ENCODE results near the gene DNAJC18.
A peak's percentile ranks its signal among the peaks of the same experiment; 100 is the strongest.

The DNAJC18 gene

GRCh38 chr5:139397921-139398320 is 41.4 kb downstream of the DNAJC18 start:
- H3K4me1 ChIP-seq (ENCODE audit: control insufficient read depth, insufficient read depth, low read length) = peaks cover 24% of the 10 kb centered on the region
- H3K9me3 ChIP-seq (replicated peaks; ENCODE audit: low read length) = no peaks in the 10 kb centered on the region
- H3K4me3 ChIP-seq (ENCODE audit: low read length) = no peak overlapping the region
- no peaks in the 10 kb centered on the region for H3K36me3 ChIP-seq (ENCODE audit: insufficient read depth, low read length)
- H3K27me3 ChIP-seq (ENCODE audit: control insufficient read depth, insufficient read depth, low read length) = peaks cover 6% of the 10 kb centered on the region
- no peak overlapping the region for H3K9ac ChIP-seq (ENCODE audit: low read depth, low read length)
- no peak overlapping the region for H3K4me2 ChIP-seq (ENCODE audit: low read length)

GRCh38 chr5:139396691-139397090 is 42.6 kb downstream of the DNAJC18 start:
- Histone ChIP-seq H3K4me2 (ENCODE audit: low read length) (no peak overlapping the region), H3K9ac (ENCODE audit: low read depth, low read length) (no peak overlapping the region), H3K4me1 (ENCODE audit: control insufficient read depth, insufficient read depth, low read length) (peaks cover 29% of the 10 kb centered on the region), H3K36me3 (ENCODE audit: insufficient read depth, low read length) (no peaks in the 10 kb centered on the region), H3K9me3 (replicated peaks; ENCODE audit: low read length) (no peaks in the 10 kb centered on the region), H3K4me3 (ENCODE audit: low read length) (no peak overlapping the region), H3K27me3 (ENCODE audit: control insufficient read depth, insufficient read depth, low read length) (peaks cover 6% of the 10 kb centered on the region)

GRCh38 chr5:139395844-139396640 is 43.3 kb downstream of the DNAJC18 start:
- Histone ChIP-seq H3K9me3 (replicated peaks; ENCODE audit: low read length) (no peaks in the 10 kb centered on the region), H3K27me3 (ENCODE audit: control insufficient read depth, insufficient read depth, low read length) (peaks cover 6% of the 10 kb centered on the region), H3K4me2 (ENCODE audit: low read length) (no peak overlapping the region), H3K9ac (ENCODE audit: low read depth, low read length) (no peak overlapping the region), H3K4me1 (ENCODE audit: control insufficient read depth, insufficient read depth, low read length) (peaks cover 36% of the 10 kb centered on the region), H3K4me3 (ENCODE audit: low read length) (no peak overlapping the region), H3K36me3 (ENCODE audit: insufficient read depth, low read length) (no peaks in the 10 kb centered on the region)

- Histone ChIP-seq H3K9ac (ENCODE audit: low read depth, low read length) (peak within 1 kb of the TSS; percentile 57), H3K9me3 (replicated peaks; ENCODE audit: low read length) (no peaks in the 10 kb centered on the region), H3K4me3 (ENCODE audit: low read length) (peak within 1 kb of the TSS; percentile 67), H3K4me1 (ENCODE audit: control insufficient read depth, insufficient read depth, low read length) (peaks cover 36% of the 10 kb centered on the region), H3K36me3 (ENCODE audit: insufficient read depth, low read length) (no peaks in the 10 kb centered on the region), H3K27me3 (ENCODE audit: control insufficient read depth, insufficient read depth, low read length) (peaks cover 6% of the 10 kb centered on the region), H3K4me2 (ENCODE audit: low read length) (peak within 1 kb of the TSS; percentile 68)
These were observed 44.4 kb downstream of the DNAJC18 start, which contains the start of gene PROB1 for GRCh38 chr5:139394654-139395566. Gene PROB1 (minus strand): TSS chr5:139395104. CDS start chr5:139395081, 23 bp downstream.

GRCh38 chr5:139394123-139394653 is 45.1 kb downstream of the DNAJC18 start:
- peaks cover 6% of the 10 kb centered on the region for H3K27me3 ChIP-seq (ENCODE audit: control insufficient read depth, insufficient read depth, low read length)
- no peaks in the 10 kb centered on the region for H3K9me3 ChIP-seq (replicated peaks; ENCODE audit: low read length)
- H3K9ac ChIP-seq (ENCODE audit: low read depth, low read length) = peak overlapping the region; percentile 57
- H3K4me3 ChIP-seq (ENCODE audit: low read length) = peak overlapping the region; percentile 67
- peak overlapping the region; percentile 68 for H3K4me2 ChIP-seq (ENCODE audit: low read length)
- H3K4me1 ChIP-seq (ENCODE audit: control insufficient read depth, insufficient read depth, low read length) = peaks cover 36% of the 10 kb centered on the region
- H3K36me3 ChIP-seq (ENCODE audit: insufficient read depth, low read length) = no peaks in the 10 kb centered on the region

GRCh38 chr5:139393497-139394122 is 45.7 kb downstream of the DNAJC18 start:
- peak overlapping the region; percentile 57 for H3K9ac ChIP-seq (ENCODE audit: low read depth, low read length)
- H3K4me3 ChIP-seq (ENCODE audit: low read length) = peak overlapping the region; percentile 67
- peaks cover 36% of the 10 kb centered on the region for H3K4me1 ChIP-seq (ENCODE audit: control insufficient read depth, insufficient read depth, low read length)
- peaks cover 6% of the 10 kb centered on the region for H3K27me3 ChIP-seq (ENCODE audit: control insufficient read depth, insufficient read depth, low read length)
- no peaks in the 10 kb centered on the region for H3K9me3 ChIP-seq (replicated peaks; ENCODE audit: low read length)
- H3K36me3 ChIP-seq (ENCODE audit: insufficient read depth, low read length) = no peaks in the 10 kb centered on the region
- H3K4me2 ChIP-seq (ENCODE audit: low read length) = peak overlapping the region; percentile 68

GRCh38 chr5:139392678-139393496 is 46.4 kb downstream of the DNAJC18 start:
- no peaks in the 10 kb centered on the region for H3K36me3 ChIP-seq (ENCODE audit: insufficient read depth, low read length)
- no peak overlapping the region for H3K9ac ChIP-seq (ENCODE audit: low read depth, low read length)
- no peaks in the 10 kb centered on the region for H3K9me3 ChIP-seq (replicated peaks; ENCODE audit: low read length)
- H3K4me3 ChIP-seq (ENCODE audit: low read length) = no peak overlapping the region
- H3K4me1 ChIP-seq (ENCODE audit: control insufficient read depth, insufficient read depth, low read length) = peaks cover 43% of the 10 kb centered on the region
- H3K27me3 ChIP-seq (ENCODE audit: control insufficient read depth, insufficient read depth, low read length) = peaks cover 6% of the 10 kb centered on the region
- no peak overlapping the region for H3K4me2 ChIP-seq (ENCODE audit: low read length)

GRCh38 chr5:139392324-139392677 is 47.0 kb downstream of the DNAJC18 start:
- H3K4me1 ChIP-seq (ENCODE audit: control insufficient read depth, insufficient read depth, low read length) = peaks cover 43% of the 10 kb centered on the region
- no peak overlapping the region for H3K4me2 ChIP-seq (ENCODE audit: low read length)
- no peaks in the 10 kb centered on the region for H3K36me3 ChIP-seq (ENCODE audit: insufficient read depth, low read length)
- peaks cover 6% of the 10 kb centered on the region for H3K27me3 ChIP-seq (ENCODE audit: control insufficient read depth, insufficient read depth, low read length)
- H3K9ac ChIP-seq (ENCODE audit: low read depth, low read length) = no peak overlapping the region
- no peaks in the 10 kb centered on the region for H3K9me3 ChIP-seq (replicated peaks; ENCODE audit: low read length)
- no peak overlapping the region for H3K4me3 ChIP-seq (ENCODE audit: low read length)

- Histone ChIP-seq H3K9me3 (replicated peaks; ENCODE audit: low read length) (no peaks in the 10 kb centered on the region), H3K4me2 (ENCODE audit: low read length) (peak overlapping the region; percentile 61), H3K36me3 (ENCODE audit: insufficient read depth, low read length) (no peaks in the 10 kb centered on the region), H3K4me3 (ENCODE audit: low read length) (peak overlapping the region; percentile 1), H3K4me1 (ENCODE audit: control insufficient read depth, insufficient read depth, low read length) (peaks cover 43% of the 10 kb centered on the region), H3K9ac (ENCODE audit: low read depth, low read length) (peak overlapping the region; percentile 32), H3K27me3 (ENCODE audit: control insufficient read depth, insufficient read depth, low read length) (peaks cover 6% of the 10 kb centered on the region)
These were observed 47.6 kb downstream of the DNAJC18 start for GRCh38 chr5:139391570-139392323.

All from skeletal muscle satellite cell (primary cell).